HepG2 (cell line): ENCODE results near the gene UTP4. TPM values are rescaled to one million over a fixed set of nuclear protein-coding genes. Genes with fewer than 3 reads are reported as not detected.

Experiments
- ATAC-seq: fragments of 200-7000 bp; cut with Tn5 transposase; 3 replicates; pipeline ENCODE4 v1.9.1; 2020; ENCODE audit warnings: mild to moderate bottlenecking, moderate library complexity
- BruUV-seq: library from RNA; stranded (reverse); fragments of 400-500 nt; replicated peaks from 2 replicates; lab custom pipeline; 2021; lab: Mats Ljungman, UMichigan
- CTCF ChIA-PET: fragments of 300-600 bp; formaldehyde crosslinking; extraction: SDS; loops from one replicate; lab custom pipeline; 2021; ENCODE audit warnings: low total read pairs, inconsistent platforms, low intra/inter-chr PET ratio; lab: Yijun Ruan, JAX
- POLR2A ChIA-PET: fragments of 350-600 bp; sonication (Branson Sonifier 250); formaldehyde crosslinking; loops from one replicate; lab custom pipeline; 2020; ENCODE audit warnings: antibody characterized with exemption, inconsistent platforms; lab: Yijun Ruan, JAX
- DNase-seq: peaks from one replicate; pipeline ENCODE4 v3.0.0-alpha.2; 2015; ENCODE audit warnings: low spot score
- FAIRE-seq: peaks from 3 replicates; lab custom pipeline; 2011; peaks lifted over from hg19 to GRCh38; lab: Jason Lieb, UNC
- H2AFZ ChIP-seq: one replicate; pipeline ENCODE4 v1.6.1; 2011; ENCODE audit warnings: low read length, inconsistent platforms
- H3K27ac ChIP-seq: fragments of 300-600 bp; 3 replicates; pipeline ENCODE4 v1.8.0; 2011; ENCODE audit warnings: mixed run types, mild to moderate bottlenecking, mixed read lengths, low read length, inconsistent platforms; ENCODE audit not compliant: insufficient read depth; ENCODE audit errors: extremely low read length
- H3K27me3 ChIP-seq, 2 experiments: fragments of 200-600 bp in 1 of 2; 2 replicates in 1 of 2; 3 replicates in 1 of 2; pipeline versions ENCODE4 v1.6.0 to v1.8.0; 2011; ENCODE audit warnings: low read length in 2 of 2, mild to moderate bottlenecking in 2 of 2, moderate library complexity in 2 of 2, inconsistent platforms in 1 of 2; ENCODE audit not compliant: insufficient read depth in 2 of 2, control insufficient read depth in 1 of 2
- H3K36me3 ChIP-seq, 2 experiments: fragments of 200-600 bp in 1 of 2; replicated peaks in 1 of 2; 2 replicates in 1 of 2; 3 replicates in 1 of 2; pipeline versions ENCODE4 v1.5.1 to v1.8.0; 2011; ENCODE audit warnings: low read length in 2 of 2, inconsistent platforms in 1 of 2; ENCODE audit not compliant: insufficient read depth in 2 of 2, control insufficient read depth in 1 of 2
- H3K4me1 ChIP-seq: 2 replicates; pipeline ENCODE4 v1.5.1; 2012; ENCODE audit warnings: low read length, inconsistent platforms; ENCODE audit not compliant: insufficient read depth
- H3K4me2 ChIP-seq: 2 replicates; pipeline ENCODE4 v1.6.0; 2011; ENCODE audit warnings: low read depth, low read length, inconsistent platforms
- H3K4me3 ChIP-seq, 3 experiments: fragments of 200-600 bp in 1 of 3; sonication (generic), shearing (Covaris generic) in 1 of 3; replicated peaks in 1 of 3; 2 replicates each; pipeline ENCODE4 v1.5.1; 2011 to 2016; ENCODE audit warnings: low read length in 3 of 3, inconsistent platforms in 2 of 3, low read depth in 2 of 3, mild to moderate bottlenecking in 2 of 3, control low read depth in 1 of 3, mixed read lengths in 1 of 3; ENCODE audit not compliant: insufficient read depth in 1 of 3
- H3K79me2 ChIP-seq: one replicate; pipeline ENCODE4 v1.6.1; 2011; ENCODE audit warnings: low read length, inconsistent platforms; ENCODE audit not compliant: insufficient read depth
- H3K9ac ChIP-seq: 2 replicates; pipeline ENCODE4 v1.6.0; 2011; ENCODE audit warnings: mild to moderate bottlenecking, low read depth, low read length, inconsistent platforms; ENCODE audit not compliant: insufficient read depth
- H3K9me3 ChIP-seq: 2 replicates; pipeline ENCODE4 v1.5.1; 2012; ENCODE audit warnings: mild to moderate bottlenecking, low read length
- H4K20me1 ChIP-seq: 2 replicates; pipeline ENCODE4 v1.6.0; 2011; ENCODE audit warnings: inconsistent platforms, mild to moderate bottlenecking, low read length, moderate library complexity; ENCODE audit not compliant: insufficient read depth
- CENPBD1 ChIP-seq: sonication (generic); formaldehyde crosslinking; IDR thresholded peaks from 2 replicates; pipeline ENCODE4 v1.8.0; 2022; ENCODE audit warnings: missing genetic modification reagents, low read depth, mild to moderate bottlenecking, borderline replicate concordance
- KMT2A ChIP-seq: sonication (generic); formaldehyde crosslinking; IDR thresholded peaks from 2 replicates; pipeline ENCODE4 v1.4.0; 2020; ENCODE audit warnings: missing genetic modification reagents
- MLXIP ChIP-seq: sonication (generic); formaldehyde crosslinking; IDR thresholded peaks from 2 replicates; pipeline ENCODE4 v1.9.0; 2021; ENCODE audit warnings: missing genetic modification reagents, borderline replicate concordance
- SP2 ChIP-seq: sonication (generic); formaldehyde crosslinking; IDR thresholded peaks from 2 replicates; pipeline ENCODE4 v1.5.1; 2020; ENCODE audit warnings: mild to moderate bottlenecking, missing genetic modification reagents
- SP5 ChIP-seq: IDR thresholded peaks from 2 replicates; pipeline ENCODE4 v1.6.1; 2016; ENCODE audit warnings: low read depth, borderline replicate concordance
- ZC3H13 ChIP-seq: sonication (generic); formaldehyde crosslinking; IDR thresholded peaks from 2 replicates; pipeline ENCODE4 v1.8.1; 2023; ENCODE audit warnings: mild to moderate bottlenecking, missing genetic modification reagents, moderate library complexity
- ZSCAN9 ChIP-seq: IDR thresholded peaks from 2 replicates; pipeline ENCODE4 v1.6.1; 2016; ENCODE audit warnings: borderline replicate concordance
- WGBS: methylation state at CpG from one replicate; pipeline ENCODE4 v1.1.6; 2017; ENCODE audit warnings: low lambda C conversion rate; 5-methylcytosine and 5-hydroxymethylcytosine counted together
- in situ Hi-C: cut with HindIII; loops from 2 replicates; pipeline ENCODE4 v1.10.0; 2017; ENCODE audit warnings: low pct_unique_long_range_greater_than_20kb; ENCODE audit not compliant: extremely low pct_ligation_motif_present
- intact Hi-C: fragments of 100-400 bp; cut with micrococcal nuclease; formaldehyde crosslinking; loops from one replicate; pipeline ENCODE4 v1.10.0; 2022; ENCODE audit not compliant: unreplicated experiment
- polyA plus RNA-seq, 8 experiments: library from polyadenylated mRNA; depleted of rRNA in 3 of 8; stranded (reverse) in 7 of 8; unstranded in 1 of 8; fragments of >200 nt; fragmentation: Illumina TruSeq in 4 of 8; extraction: Trizol in 4 of 8; gene quantifications; 2 replicates each; pipeline versions ENCODE4 v1.2.1 to v1.2.3, GENCODE V29; 2011 to 2016; ENCODE audit warnings: low read depth in 4 of 8, missing spikeins in 1 of 8, mixed read lengths in 1 of 8; ENCODE audit not compliant: insufficient read depth in 1 of 8
- total RNA-seq, 5 experiments: library from RNA; depleted of rRNA; stranded (reverse); fragments of >200 nt; fragmentation: Illumina TruSeq; extraction: Trizol; gene quantifications; 2 replicates each; pipeline ENCODE4 v1.2.3, GENCODE V29; 2016; ENCODE audit warnings: low read depth in 1 of 5

Gene UTP4
- total and polyA plus RNA-seq, 2 of the 13 experiments (the other 11 are each of a cell fraction or from before 2014, with no cell fraction given) = 30.0 to 85.8 TPM

- ATAC-seq = peak; percentile 5; the same call in 2 of the 3 replicates
- no peak overlapping the region for H3K4me2 ChIP-seq
- POLR2A ChIA-PET = no interaction called here
- H3K36me3 ChIP-seq = peaks cover 1 to 14% of the 10 kb centered on the region in 2 experiments; a peak in 4 of 5 replicates
- H3K27ac ChIP-seq = no peak overlapping the region
- 97% methylated on average over 5 of the region's 7 CpGs for WGBS
- no peak for FAIRE-seq
- in situ Hi-C loops = loop anchor here (25.0 kb wide), 1 partner anchor 401 kb away; no protein-coding TSS in a partner anchor
- TF ChIP-seq MLXIP (no peak), ZC3H13 (CRISPR knock-in tag) (no peak), ZSCAN9 (CRISPR knock-in tag) (no peak), SP5 (CRISPR knock-in tag) (no peak), KMT2A (no peak), SP2 (no peak), CENPBD1 (no peak)
- no peak for DNase-seq
- no peaks in the 10 kb centered on the region for H3K27me3 ChIP-seq
- no peak overlapping the region for H3K4me3 ChIP-seq
- H3K79me2 ChIP-seq = no peaks in the 10 kb centered on the region
- H3K9ac ChIP-seq = no peak overlapping the region
- no peaks in the 10 kb centered on the region for H3K4me1 ChIP-seq
- no peak overlapping the region for H2AFZ ChIP-seq
- H4K20me1 ChIP-seq = no peaks in the 10 kb centered on the region
- intact Hi-C loops = no loop called here
- CTCF ChIA-PET = interaction anchor here (0.7 kb wide), 1 partner anchor 11 kb away, joined by 4 read pairs; no protein-coding TSS in a partner anchor
- H3K9me3 ChIP-seq = no peaks in the 10 kb centered on the region
- no TSS peak for BruUV-seq
Observed at GRCh38 chr16:69113216-69113615, 19.2 kb upstream of the UTP4 start.
